K562 (cell line): ENCODE data around the gene LRMDA. TPM values are rescaled to one million over a fixed set of nuclear protein-coding genes. Genes with fewer than 3 reads are reported as not detected.
A peak's percentile ranks its signal among the peaks of the same experiment; 100 is the strongest.

Experiments
- ATAC-seq: fragments of 200-7000 bp; cut with Tn5 transposase; 3 replicates; pipeline ENCODE4 v1.9.1; 2020; ENCODE audit warnings: moderate library complexity
- BruUV-seq: library from RNA; stranded (reverse); fragments of 400-500 nt; replicated peaks from 2 replicates; lab custom pipeline; 2021; lab: Mats Ljungman, UMichigan
- CTCF ChIA-PET: fragments of 300-600 bp; formaldehyde crosslinking; extraction: SDS; loops from one replicate; lab custom pipeline; 2021; ENCODE audit warnings: low intra/inter-chr PET ratio; lab: Yijun Ruan, JAX
- POLR2A ChIA-PET: fragments of 300-600, 350-650 bp; sonication (Branson Sonifier 250); formaldehyde crosslinking; extraction: SDS; loops from one replicate; lab custom pipeline; 2021; ENCODE audit warnings: antibody characterized with exemption, inconsistent platforms; lab: Yijun Ruan, JAX
- DNase-seq, 4 experiments: peaks; one replicate each; pipeline versions ENCODE4 v3.0.0 to v3.0.0-alpha.2; 2011 to 2018; ENCODE audit warnings: low spot score in 3 of 4, mixed read lengths in 3 of 4; ENCODE audit errors: extremely low read depth in 1 of 4
- FAIRE-seq: peaks from 2 replicates; lab custom pipeline; 2011; peaks lifted over from hg19 to GRCh38; lab: Jason Lieb, UNC
- H2AFZ ChIP-seq: 2 replicates; pipeline ENCODE4 v1.6.0; 2011; ENCODE audit warnings: low read depth, low read length, control low read depth, inconsistent platforms
- H3K27ac ChIP-seq: fragments of 200-600 bp; 3 replicates; pipeline ENCODE4 v1.8.0; 2011; ENCODE audit warnings: low read depth, mild to moderate bottlenecking, control low read depth, inconsistent platforms, low read length, moderate library complexity, mixed read lengths; ENCODE audit errors: extremely low read depth
- H3K27me3 ChIP-seq, 2 experiments: fragments of 300-600 bp in 1 of 2; 2 replicates in 1 of 2; 3 replicates in 1 of 2; pipeline versions ENCODE4 v1.6.0 to v1.8.0; 2011; ENCODE audit warnings: inconsistent platforms in 2 of 2, low read length in 2 of 2, mild to moderate bottlenecking in 1 of 2, mixed read lengths in 1 of 2, moderate library complexity in 1 of 2; ENCODE audit not compliant: control insufficient read depth in 2 of 2, insufficient read depth in 2 of 2
- H3K36me3 ChIP-seq: fragments of 300-600 bp; 3 replicates; pipeline ENCODE4 v1.8.0; 2011; ENCODE audit warnings: mild to moderate bottlenecking, low read length, inconsistent platforms; ENCODE audit not compliant: control insufficient read depth, insufficient read depth
- H3K4me1 ChIP-seq, 2 experiments: fragments of 200-600 bp in 1 of 2; replicated peaks in 1 of 2; 2 replicates in 1 of 2; 3 replicates in 1 of 2; pipeline versions ENCODE4 v1.5.1 to v1.8.0; 2011; ENCODE audit warnings: inconsistent platforms in 2 of 2, low read length in 2 of 2, mild to moderate bottlenecking in 1 of 2, mixed read lengths in 1 of 2, moderate library complexity in 1 of 2; ENCODE audit not compliant: control insufficient read depth in 2 of 2, insufficient read depth in 2 of 2
- H3K4me2 ChIP-seq: 2 replicates; pipeline ENCODE4 v1.6.1; 2011; ENCODE audit warnings: low read length, control low read depth, inconsistent platforms, mixed read lengths; ENCODE audit not compliant: insufficient read depth
- H3K4me3 ChIP-seq: fragments of 200-600 bp; sonication (generic), shearing (Covaris generic); 2 replicates; pipeline ENCODE4 v1.5.1; 2016; ENCODE audit warnings: control low read depth, inconsistent platforms
- H3K79me2 ChIP-seq: fragments of 200-600 bp; 3 replicates; pipeline ENCODE4 v1.8.0; 2011; ENCODE audit warnings: low read length, inconsistent platforms; ENCODE audit not compliant: control insufficient read depth, insufficient read depth
- H3K9ac ChIP-seq, 2 experiments: 2 replicates each; pipeline versions ENCODE4 v1.6.0 to v1.6.1; 2011; ENCODE audit warnings: low read depth in 2 of 2, low read length in 2 of 2, control low read depth in 1 of 2, inconsistent platforms in 1 of 2, mild to moderate bottlenecking in 1 of 2, mixed read lengths in 1 of 2; ENCODE audit not compliant: insufficient read depth in 1 of 2
- H3K9me1 ChIP-seq: one replicate; pipeline ENCODE4 v1.6.0; 2011; ENCODE audit warnings: inconsistent platforms, mild to moderate bottlenecking, low read length, moderate library complexity; ENCODE audit not compliant: control insufficient read depth, insufficient read depth
- H3K9me3 ChIP-seq: replicated peaks from 2 replicates; pipeline ENCODE4 v1.5.1; 2011; ENCODE audit warnings: low read depth, low read length, inconsistent platforms; ENCODE audit not compliant: control insufficient read depth, insufficient read depth
- H4K20me1 ChIP-seq: replicated peaks from 2 replicates; pipeline ENCODE4 v1.6.1; 2011; ENCODE audit warnings: low read length, inconsistent platforms, mixed read lengths; ENCODE audit not compliant: control insufficient read depth, insufficient read depth
- NR4A1 ChIP-seq, 2 experiments: fragments of 250-450 bp in 1 of 2; fragments of 450-650 bp in 1 of 2; sonication (Bioruptor Pico) in 1 of 2; IDR thresholded peaks; 2 replicates each; pipeline versions ENCODE4 v1.4.0 to v1.6.1; 2016 to 2020; ENCODE audit warnings: mild to moderate bottlenecking in 2 of 2, missing compliant biosample characterization in 1 of 2, missing genetic modification characterization in 1 of 2, moderate library complexity in 1 of 2
- RBM39 ChIP-seq: fragments of 200-400 bp; formaldehyde crosslinking; optimal IDR thresholded peaks from 2 replicates; pipeline ENCODE3; 2018; ENCODE audit warnings: low read depth, low read length
- ZNF12 ChIP-seq: sonication (generic); formaldehyde crosslinking; IDR thresholded peaks from 2 replicates; pipeline ENCODE4 v1.4.0; 2020; ENCODE audit warnings: mild to moderate bottlenecking, missing genetic modification reagents
- WGBS: fragments of 100-300 bp; shearing (Covaris generic); methylation state at CpG from one replicate; pipeline ENCODE4 v1.1.6; 2016; ENCODE audit warnings: low coverage, mixed read lengths; ENCODE audit not compliant: insufficient coverage; ENCODE audit errors: missing lambda C conversion rate; 5-methylcytosine and 5-hydroxymethylcytosine counted together
- in situ Hi-C: fragments of 300-500 bp; cut with MboI; formaldehyde crosslinking; loops from 4 replicates; pipeline ENCODE4 v1.15.0; 2018; ENCODE audit warnings: inconsistent platforms, mixed read lengths
- intact Hi-C: fragments of 100-400 bp; cut with micrococcal nuclease; formaldehyde crosslinking; loops from 2 replicates; pipeline ENCODE4 v1.14.2; 2022
- polyA plus RNA-seq, 8 experiments: library from polyadenylated mRNA; depleted of rRNA in 4 of 8; stranded (reverse) in 5 of 8; unstranded in 3 of 8; fragments of >200 nt; fragmentation: Nextera tagmentation in 2 of 8; fragmentation: Illumina TruSeq in 1 of 8; extraction: Ambion mirVana in 2 of 8; extraction: Trizol in 1 of 8; gene quantifications; 2 replicates each; pipeline versions ENCODE4 v1.2.1 to v1.2.3, GENCODE V29; 2011 to 2014; ENCODE audit warnings: inconsistent platforms in 1 of 8, missing spikeins in 1 of 8
- total RNA-seq, 7 experiments: library from RNA; depleted of rRNA in 6 of 7; stranded (reverse); fragments of >200 nt in 6 of 7; fragmentation: Illumina TruSeq in 2 of 7; extraction: Trizol in 2 of 7; gene quantifications; 2 replicates each; pipeline versions ENCODE4 v1.2.1 to v1.2.3, GENCODE V29; 2011 to 2021; ENCODE audit warnings: low replicate concordance in 1 of 7
- TF ChIP-seq, protein P1 (sequence below): fragments of 450-650 bp; formaldehyde crosslinking; IDR thresholded peaks from 2 replicates; pipeline ENCODE4 v1.4.0; 2020; ENCODE audit warnings: mild to moderate bottlenecking, moderate library complexity
- TF ChIP-seq, protein P2 (sequence below), 3 experiments: fragments of 200-800 bp in 1 of 3; sonication (Bioruptor generic) in 1 of 3; sonication (generic) in 1 of 3; formaldehyde crosslinking in 1 of 3; IDR thresholded peaks; 2 replicates each; pipeline versions ENCODE4 v1.6.1 to v1.8.0; 2016 to 2022; ENCODE audit warnings: mild to moderate bottlenecking in 2 of 3, missing compliant biosample characterization in 2 of 3, missing genetic modification characterization in 2 of 3, missing genetic modification reagents in 1 of 3

Gene LRMDA
- total and polyA plus RNA-seq, 9 of the 15 experiments (the other 6 are each of a cell fraction or from before 2014, with no cell fraction given), result 0.25 TPM; not detected in 8

DNA sequence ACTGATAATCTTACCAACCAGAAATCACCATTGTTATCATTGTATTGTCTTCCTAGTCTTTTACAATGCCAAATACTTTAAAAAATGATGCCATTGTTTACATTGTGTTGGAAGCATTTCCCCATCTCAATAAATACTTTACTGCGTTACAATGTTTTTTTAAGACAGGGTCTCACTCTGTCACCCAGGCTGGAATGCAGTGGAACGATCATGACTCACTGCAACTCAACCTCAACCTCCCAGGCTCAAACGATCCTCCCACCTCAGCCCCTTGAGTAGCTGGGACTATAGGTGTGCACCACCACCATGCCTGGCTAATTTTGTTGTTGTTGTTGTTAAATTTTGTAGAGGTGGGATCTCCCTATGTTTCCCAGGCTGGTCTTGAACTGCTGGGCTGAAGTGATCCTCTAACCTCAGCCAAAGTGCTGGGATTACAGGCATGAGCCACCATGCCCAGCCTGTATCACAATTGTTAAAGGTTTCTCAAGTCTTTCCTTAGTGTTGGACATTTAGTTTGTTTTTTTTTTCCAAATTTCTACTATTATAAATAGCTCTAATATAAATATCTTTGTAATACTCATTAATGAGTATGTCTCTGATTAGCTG lies 13.5 kb downstream of the LRMDA start (continued):
- TF ChIP-seq, protein P1, sequence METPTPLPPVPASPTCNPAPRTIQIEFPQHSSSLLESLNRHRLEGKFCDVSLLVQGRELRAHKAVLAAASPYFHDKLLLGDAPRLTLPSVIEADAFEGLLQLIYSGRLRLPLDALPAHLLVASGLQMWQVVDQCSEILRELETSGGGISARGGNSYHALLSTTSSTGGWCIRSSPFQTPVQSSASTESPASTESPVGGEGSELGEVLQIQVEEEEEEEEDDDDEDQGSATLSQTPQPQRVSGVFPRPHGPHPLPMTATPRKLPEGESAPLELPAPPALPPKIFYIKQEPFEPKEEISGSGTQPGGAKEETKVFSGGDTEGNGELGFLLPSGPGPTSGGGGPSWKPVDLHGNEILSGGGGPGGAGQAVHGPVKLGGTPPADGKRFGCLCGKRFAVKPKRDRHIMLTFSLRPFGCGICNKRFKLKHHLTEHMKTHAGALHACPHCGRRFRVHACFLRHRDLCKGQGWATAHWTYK, result no peak
- no peak for TF ChIP-seq NR4A1 (CRISPR knock-in tag; IDR thresholded peaks at IDR 0.05)
- no peak for TF ChIP-seq NR4A1 (tag; IDR thresholded peaks at IDR 0.05)
- TF ChIP-seq, protein P2, sequence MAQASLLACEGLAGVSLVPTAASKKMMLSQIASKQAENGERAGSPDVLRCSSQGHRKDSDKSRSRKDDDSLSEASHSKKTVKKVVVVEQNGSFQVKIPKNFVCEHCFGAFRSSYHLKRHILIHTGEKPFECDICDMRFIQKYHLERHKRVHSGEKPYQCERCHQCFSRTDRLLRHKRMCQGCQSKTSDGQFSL (CRISPR knock-in tag; IDR thresholded peaks at IDR 0.05), result no peak
- TF ChIP-seq, protein P2 (tag; IDR thresholded peaks at IDR 0.05), result no peak

- TF ChIP-seq RBM39, result no peak
- TF ChIP-seq ZNF12 (CRISPR knock-in tag), result peak; percentile 89; the same call in 1 of the 2 replicates
- TF ChIP-seq, protein P1, result no peak
Observed at GRCh38 chr10:75446508-75446907, 15.1 kb downstream of the LRMDA start.

More at GRCh38 chr10:75446508-75446907, 15.1 kb downstream of the LRMDA start:
- ChIA-PET CTCF (interaction anchor here (0.6 kb wide), 1 partner anchor 410 kb away, joined by 5 read pairs; no protein-coding TSS in a partner anchor), POLR2A (interaction anchor here (0.6 kb wide), 1 partner anchor 655 kb away, joined by 4 read pairs; no protein-coding TSS in a partner anchor)
- no peaks in the 10 kb centered on the region for H3K36me3 ChIP-seq
- BruUV-seq, result no TSS peak
- H2AFZ ChIP-seq, result no peak overlapping the region
- H3K27me3 ChIP-seq, result peaks cover 4 to 12% of the 10 kb centered on the region in 2 experiments; a peak in 3 of 5 replicates
- in situ Hi-C loops, result no loop called here
- no peaks in the 10 kb centered on the region for H4K20me1 ChIP-seq
- H3K4me1 ChIP-seq, result no peaks in the 10 kb centered on the region
- FAIRE-seq (no peak), DNase-seq (no peak), ATAC-seq (no peak)
- intact Hi-C loops, result no loop called here
- no peak overlapping the region for H3K27ac ChIP-seq
- peaks cover 6% of the 10 kb centered on the region for H3K9me3 ChIP-seq
- H3K4me3 ChIP-seq, result no peak overlapping the region
- no peak overlapping the region for H3K9ac ChIP-seq
- H3K9me1 ChIP-seq, result no peaks in the 10 kb centered on the region
- WGBS, result 0% methylated on average over 1 of the region's 1 CpG
- H3K79me2 ChIP-seq, result no peaks in the 10 kb centered on the region
- H3K4me2 ChIP-seq, result no peak overlapping the region
